SIG-M5 treated with dmso at 0.1 percent for 504 hours (cell line): Measurements from ENCODE around the gene AHNAK.

Experiments
- DNase-seq: peaks from one replicate; lab custom pipeline; 2025; ENCODE audit not compliant: unreplicated experiment; lab: John Stamatoyannopoulos, UW

Gene AHNAK

GRCh38 chr11:62498031-62498430 lies 48.6 kb downstream of the AHNAK start:
- DNase-seq = no peak

DNA sequence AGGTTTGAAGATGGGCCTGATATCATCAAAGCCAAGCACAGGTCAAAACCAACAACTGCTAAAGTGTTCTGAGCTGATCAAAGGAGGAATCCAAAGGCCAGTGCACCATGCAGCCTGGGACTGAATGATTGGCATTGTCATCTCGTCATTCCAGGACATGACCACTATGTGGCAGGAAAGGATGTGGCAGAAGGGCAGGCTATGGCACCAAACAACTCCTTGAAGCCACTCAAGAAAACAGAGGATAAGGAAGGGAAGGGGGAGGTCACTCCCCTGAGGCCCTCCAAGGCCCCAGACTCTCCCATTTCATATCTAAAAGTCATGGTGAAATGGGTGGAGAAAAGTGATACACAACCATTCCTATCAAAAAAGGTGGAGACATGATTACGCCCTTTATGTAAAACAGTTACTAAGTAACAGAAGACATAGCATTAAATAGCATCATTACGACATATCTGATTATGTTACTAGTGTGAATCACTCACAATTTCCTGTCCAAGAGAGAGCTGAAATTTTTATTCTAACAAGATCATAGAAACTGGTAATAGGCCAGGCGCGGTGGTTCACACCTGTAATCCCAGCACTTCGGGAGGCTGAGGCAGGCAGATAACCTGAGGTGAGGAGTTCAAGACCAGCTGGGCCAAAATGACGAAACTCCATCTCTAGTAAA lies 49.3 kb downstream of the AHNAK start:
- peak; percentile 66 for DNase-seq

DNA sequence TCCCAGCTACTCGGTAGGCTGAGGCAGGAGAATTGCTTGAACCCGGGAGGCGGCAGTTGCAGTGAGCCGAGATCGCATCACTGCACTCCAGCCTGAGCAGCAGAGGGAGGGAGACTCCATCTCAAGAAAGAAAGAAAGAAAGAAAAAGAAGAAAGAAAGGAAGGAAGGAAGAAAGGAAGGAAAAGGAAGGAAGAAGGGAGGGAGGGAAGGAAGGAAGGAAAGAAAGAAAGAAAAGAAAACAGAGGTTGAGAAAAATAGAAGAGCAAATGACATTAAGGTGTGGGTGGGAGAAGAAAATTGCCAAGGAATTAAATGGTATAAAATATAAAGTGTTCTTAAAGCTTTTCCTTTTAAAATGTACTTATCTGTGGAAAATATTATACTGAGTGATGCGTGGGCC lies 49.9 kb downstream of the AHNAK start:
- DNase-seq = no peak

- DNase-seq = no peak
Observed at GRCh38 chr11:62494246-62494645, 52.4 kb downstream of the AHNAK start.

GRCh38 chr11:62493801-62494200 lies 52.8 kb downstream of the AHNAK start:
- DNase-seq = no peak

DNA sequence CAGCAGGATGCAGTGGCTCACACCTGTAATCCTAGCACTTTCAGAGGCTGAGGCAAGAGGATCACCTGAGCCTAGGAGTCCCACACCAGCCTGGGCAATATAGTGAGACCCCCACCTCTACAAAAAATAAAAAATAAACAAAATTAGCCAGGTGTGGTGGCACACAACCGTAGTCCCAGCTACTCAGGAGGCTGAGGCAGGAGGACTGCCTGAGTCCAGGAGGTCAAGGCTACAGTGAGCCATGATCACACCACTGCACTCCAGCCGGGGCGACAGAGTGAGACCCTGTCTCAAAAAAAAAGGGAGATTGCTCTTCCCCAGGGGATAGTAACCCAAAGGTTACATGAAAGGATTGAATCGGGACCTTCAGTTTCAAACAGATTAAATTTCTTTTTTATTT lies 54.0 kb downstream of the AHNAK start:
- no peak for DNase-seq

- no peak for DNase-seq
Observed at GRCh38 chr11:62491571-62492329, 54.9 kb downstream of the AHNAK start.

DNA sequence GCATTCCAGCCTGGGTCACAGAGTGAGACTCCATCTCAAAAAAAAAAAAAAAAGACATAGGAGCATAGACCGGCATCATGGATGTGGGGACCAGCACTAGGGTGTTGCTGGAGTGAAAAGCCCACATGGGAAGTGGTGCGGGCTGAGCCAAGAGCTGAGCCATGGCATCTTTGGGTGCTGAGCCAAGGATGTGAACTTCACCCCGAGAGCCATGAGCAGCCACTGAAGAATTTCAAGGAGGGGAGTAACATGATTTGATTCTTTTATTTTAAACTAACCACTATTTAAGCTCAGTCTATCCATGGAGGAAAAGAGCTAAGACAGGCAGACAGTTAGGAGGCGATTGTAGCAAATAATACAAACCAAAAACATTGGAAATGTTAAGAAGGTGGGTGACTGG lies 57.4 kb downstream of the AHNAK start:
- no peak for DNase-seq

DNA sequence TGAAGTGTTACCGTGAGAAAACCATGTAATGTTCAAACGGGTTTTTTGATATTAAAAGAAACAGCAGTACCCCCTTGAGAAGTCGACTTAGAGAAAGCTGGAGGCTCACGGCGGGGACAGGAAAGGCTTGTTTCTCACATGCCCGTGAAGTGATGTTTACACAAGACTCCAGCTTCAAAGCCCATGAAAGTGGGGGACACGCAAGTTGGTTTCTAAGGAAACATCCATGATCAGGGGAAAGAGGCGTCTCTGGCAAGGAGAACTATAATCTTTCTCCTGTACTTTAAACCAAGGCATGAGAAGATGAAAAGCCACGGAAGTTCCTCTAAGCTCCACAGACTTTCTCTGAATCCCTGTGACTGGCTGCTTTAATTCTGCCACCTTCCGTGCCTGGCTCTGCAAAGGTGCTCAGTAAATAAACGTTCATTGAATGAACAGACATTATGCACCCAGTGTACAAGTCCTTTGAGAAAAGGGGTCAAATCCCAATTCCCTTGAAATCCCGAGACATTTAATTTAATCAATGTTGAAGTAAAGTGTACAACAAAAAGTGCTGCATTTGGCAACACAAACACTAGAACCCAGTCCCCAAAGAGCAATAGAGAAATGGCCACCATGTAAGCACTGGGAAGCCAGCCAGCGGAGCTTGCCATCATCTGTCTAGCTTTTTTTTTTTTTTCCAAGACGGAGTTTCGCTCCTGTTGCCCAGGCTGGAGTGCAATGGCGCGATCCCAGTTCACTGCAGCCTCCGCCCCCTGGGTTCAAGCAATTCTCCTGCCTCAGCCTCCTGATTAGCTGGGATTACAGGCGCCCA lies 58.7 kb downstream of the AHNAK start:
- no peak for DNase-seq

GRCh38 chr11:62487136-62487535 lies 59.5 kb downstream of the AHNAK start:
- DNase-seq = no peak

DNA sequence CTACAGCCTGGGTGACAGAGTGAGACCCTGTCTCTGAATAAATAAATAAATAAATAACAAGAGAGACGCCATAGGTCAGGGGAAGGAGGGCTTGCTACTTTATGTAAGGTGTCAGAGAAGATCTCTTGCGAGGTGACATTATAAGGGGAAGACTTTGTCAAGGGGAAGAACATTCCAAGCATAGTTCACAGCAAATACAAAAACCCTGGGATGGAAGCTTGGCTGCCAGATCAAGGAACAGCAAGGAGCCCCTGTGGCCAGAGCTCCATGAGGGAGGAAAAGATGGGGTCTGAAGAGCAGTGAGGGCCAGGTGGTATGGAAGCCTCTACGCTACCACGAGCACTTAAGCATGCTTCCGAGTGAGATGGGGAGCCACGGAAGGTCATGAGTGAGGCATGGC lies 62.3 kb downstream of the AHNAK start:
- DNase-seq = no peak

- no peak for DNase-seq
Observed at GRCh38 chr11:62482753-62483152, 63.9 kb downstream of the AHNAK start.

DNA sequence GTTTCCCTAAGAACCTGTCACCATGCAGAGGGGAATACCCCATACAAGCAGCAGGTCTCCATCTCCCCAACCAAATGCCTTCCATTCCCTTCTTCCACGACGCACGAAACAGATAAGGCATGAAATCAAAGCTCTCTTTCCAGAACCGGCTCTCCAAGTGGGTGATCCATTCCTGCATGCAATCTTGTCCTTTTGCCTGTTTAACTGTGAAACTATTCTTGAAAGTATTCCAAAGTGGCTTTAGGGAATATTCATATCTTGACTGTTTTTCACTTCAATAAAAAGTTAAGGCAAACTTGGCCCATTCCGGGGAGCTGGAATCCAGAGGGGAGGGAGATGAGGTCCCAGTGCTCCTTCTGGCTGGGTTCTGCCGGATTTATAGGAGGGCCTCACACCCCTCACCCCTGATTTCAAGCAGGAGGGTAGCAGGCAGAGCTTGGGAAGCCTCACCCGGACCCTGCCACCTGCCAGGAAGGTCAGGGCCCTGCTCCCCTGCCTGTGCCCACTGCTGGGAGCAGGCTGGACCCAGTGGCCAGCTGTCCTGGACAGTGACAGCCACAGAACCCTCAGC lies 66.9 kb downstream of the AHNAK start:
- no peak for DNase-seq

DNA sequence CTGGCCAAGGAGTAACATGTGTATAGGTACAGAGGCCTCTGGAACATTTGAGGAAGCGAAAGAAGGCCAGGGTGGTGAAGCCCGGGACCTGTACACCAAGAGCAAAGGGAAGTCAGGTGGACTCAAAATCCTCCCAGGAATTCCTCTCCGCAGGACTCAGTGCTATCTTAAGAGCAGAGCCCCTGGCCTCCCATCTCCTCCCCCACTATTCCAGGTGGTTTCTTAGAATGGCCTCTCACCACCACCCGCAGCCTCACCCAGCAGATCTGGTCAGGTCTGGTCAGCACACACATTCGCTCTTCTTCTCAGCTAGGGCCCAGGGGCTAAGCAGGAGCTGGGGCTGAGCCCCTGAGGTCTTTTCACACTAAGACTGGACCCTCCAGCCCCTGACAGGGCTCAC lies 68.7 kb downstream of the AHNAK start:
- DNase-seq = no peak

DNA sequence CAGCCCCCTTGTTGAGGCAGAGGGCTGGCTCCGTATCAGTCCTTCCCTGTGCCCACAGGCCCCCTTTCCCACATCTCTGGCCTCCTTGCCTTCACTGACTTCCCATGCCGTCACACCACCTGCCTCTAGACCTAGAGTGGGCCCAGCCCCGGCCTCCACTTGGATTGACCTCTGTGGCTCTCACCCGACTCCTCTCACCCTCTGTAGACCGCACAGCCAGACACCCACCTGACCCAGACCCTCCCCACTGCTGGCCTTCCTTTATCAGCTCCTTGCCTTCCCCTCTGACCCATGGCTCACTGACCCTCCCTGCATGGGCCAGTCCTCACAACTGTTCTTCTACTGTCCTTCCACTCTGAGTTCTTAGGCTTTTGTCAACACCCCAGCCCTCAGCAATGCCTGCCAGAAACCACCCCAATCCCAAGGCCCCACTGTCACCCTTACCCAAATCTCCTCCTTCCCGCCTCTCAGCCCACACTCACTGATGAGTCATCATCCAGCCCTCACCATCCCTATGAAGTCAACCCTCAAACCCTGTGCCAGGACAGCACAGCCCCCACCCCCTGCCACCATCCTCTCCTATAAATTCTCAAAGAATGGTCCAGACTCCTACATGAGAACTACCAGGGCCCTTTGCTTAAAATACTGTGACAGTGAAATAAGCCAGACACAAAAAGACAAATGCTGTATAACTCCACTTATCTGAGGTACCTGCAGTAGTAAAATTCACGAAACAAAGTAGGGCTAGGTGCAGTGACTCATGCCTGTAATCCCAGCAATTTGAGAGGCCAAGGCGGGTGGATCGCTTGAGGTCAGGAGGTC lies 74.3 kb downstream of the AHNAK start:
- no peak for DNase-seq

DNA sequence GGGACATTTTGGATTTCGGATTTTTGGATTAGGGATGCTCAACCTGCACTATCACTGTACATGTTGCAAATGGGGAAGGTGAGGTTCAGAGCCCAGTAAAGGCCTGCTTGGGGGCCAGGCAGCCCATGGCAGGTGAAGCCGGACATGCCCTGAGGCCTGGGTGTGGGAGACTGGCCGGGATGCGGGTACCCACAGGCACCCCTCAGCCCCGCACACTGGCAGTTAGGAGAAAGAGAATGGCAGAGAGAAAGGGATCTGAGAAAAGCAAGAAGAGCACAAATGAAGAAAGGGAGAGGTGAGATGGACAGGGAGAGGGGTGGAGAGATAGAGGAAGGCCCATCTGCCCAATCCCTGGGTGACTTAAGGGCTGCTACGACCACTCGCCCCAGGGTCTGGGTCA lies 75.0 kb downstream of the AHNAK start:
- no peak for DNase-seq

GRCh38 chr11:62468577-62468976 lies 78.0 kb downstream of the AHNAK start:
- no peak for DNase-seq

- DNase-seq = no peak
Observed at GRCh38 chr11:62466444-62466843, 80.2 kb downstream of the AHNAK start.

DNA sequence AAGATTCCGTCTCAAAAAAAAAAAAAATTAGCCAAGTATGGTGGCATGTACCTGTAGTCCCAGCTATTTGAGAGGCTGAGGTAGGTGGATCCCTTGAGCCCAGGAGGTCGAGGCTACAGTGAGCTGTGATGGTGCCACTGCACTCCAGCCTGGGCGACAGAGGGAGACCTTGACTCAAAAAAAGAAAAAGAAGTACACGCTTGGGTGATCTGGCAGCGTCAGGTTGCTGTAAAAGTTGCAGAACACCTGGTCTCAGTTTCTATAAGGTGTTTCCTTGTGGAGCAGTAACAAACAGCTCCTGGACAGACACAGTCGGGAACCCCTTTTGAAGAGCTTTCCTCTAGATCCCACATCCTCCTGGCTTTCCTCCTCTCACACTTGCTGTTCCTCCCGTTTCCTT lies 82.0 kb downstream of the AHNAK start:
- no peak for DNase-seq

DNA sequence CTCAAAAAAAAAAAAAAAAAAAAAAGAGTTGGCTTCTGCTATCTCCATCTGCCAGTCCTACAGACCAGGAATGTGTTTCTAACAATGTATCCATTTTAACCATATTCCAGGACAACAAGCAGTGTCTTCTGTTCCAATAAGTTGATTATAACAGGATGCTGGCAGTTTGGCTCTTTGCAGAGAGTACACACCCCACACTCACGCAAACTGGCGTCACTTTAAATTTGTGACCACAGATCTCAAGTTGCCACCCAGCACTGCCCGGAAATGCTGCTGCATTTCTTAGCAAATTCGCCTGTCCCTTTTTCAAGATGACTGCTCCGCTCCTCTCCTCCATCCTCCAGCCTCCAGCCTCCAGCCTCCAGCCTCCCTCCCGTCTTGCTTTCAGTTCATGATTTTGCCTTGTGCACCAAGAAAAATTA lies 83.5 kb downstream of the AHNAK start:
- no peak for DNase-seq

GRCh38 chr11:62462508-62462892 lies 84.1 kb downstream of the AHNAK start:
- DNase-seq = no peak
